ENCODE results near the gene NPR3. TPM values are rescaled to one million over a fixed set of nuclear protein-coding genes. Genes with fewer than 3 reads are reported as not detected.

The NPR3 gene
- total RNA-seq, 4 donors from 2014 or later, result 7.6 to 51.2 (median 20.6) TPM

- DNase-seq, result no peak
Observed at GRCh38 chr5:32767948-32768467, 56.9 kb downstream of the NPR3 start.

GRCh38 chr5:32769711-32770110, 58.6 kb downstream of the NPR3 start:
- Histone ChIP-seq H3K4me3 (no peak overlapping the region), H3K27me3 (no peaks in the 10 kb centered on the region), H3K27ac (no peak overlapping the region), H3K9me3 (no peaks in the 10 kb centered on the region), H3K4me1 (no peaks in the 10 kb centered on the region), H3K36me3 (no peaks in the 10 kb centered on the region)
- no peak for DNase-seq
- intact Hi-C loops (cut with DNase I; ENCODE audit: low total_unique reads), result no loop called here
- no peak for TF ChIP-seq POLR2A (IDR thresholded peaks at IDR 0.05)

More at GRCh38 chr5:32767948-32768467, 56.9 kb downstream of the NPR3 start:
- Histone ChIP-seq H3K4me1 (no peaks in the 10 kb centered on the region), H3K9me3 (no peaks in the 10 kb centered on the region), H3K27ac (no peak overlapping the region), H3K27me3 (no peaks in the 10 kb centered on the region), H3K36me3 (no peaks in the 10 kb centered on the region), H3K4me3 (no peak overlapping the region)
- TF ChIP-seq POLR2A (IDR thresholded peaks at IDR 0.05) (no peak), CTCF (IDR thresholded peaks at IDR 0.05) (no peak)
- intact Hi-C loops (cut with DNase I; ENCODE audit: low total_unique reads), result no loop called here

- H3K27me3 ChIP-seq, result no peaks in the 10 kb centered on the region
- H3K9me3 ChIP-seq, result no peaks in the 10 kb centered on the region
- no peak for TF ChIP-seq POLR2A (IDR thresholded peaks at IDR 0.05)
- TF ChIP-seq CTCF (IDR thresholded peaks at IDR 0.05), result no peak
- no peaks in the 10 kb centered on the region for H3K4me1 ChIP-seq
- H3K4me3 ChIP-seq, result no peak overlapping the region
- intact Hi-C loops (cut with DNase I; ENCODE audit: low total_unique reads), result no loop called here
- DNase-seq, result no peak
- H3K36me3 ChIP-seq, result no peaks in the 10 kb centered on the region
- no peak overlapping the region for H3K27ac ChIP-seq
Observed at GRCh38 chr5:32770444-32770843, 59.3 kb downstream of the NPR3 start.

- TF ChIP-seq POLR2A (IDR thresholded peaks at IDR 0.05), result no peak
- no peak for TF ChIP-seq CTCF (IDR thresholded peaks at IDR 0.05)
Observed at GRCh38 chr5:32771037-32771436, 59.9 kb downstream of the NPR3 start.

GRCh38 chr5:32773944-32774343, 62.8 kb downstream of the NPR3 start:
- Histone ChIP-seq H3K9me3 (no peaks in the 10 kb centered on the region), H3K4me1 (no peaks in the 10 kb centered on the region), H3K4me3 (no peak overlapping the region), H3K36me3 (no peaks in the 10 kb centered on the region), H3K27me3 (no peaks in the 10 kb centered on the region), H3K27ac (no peak overlapping the region)
- intact Hi-C loops (cut with DNase I; ENCODE audit: low total_unique reads), result no loop called here
- TF ChIP-seq POLR2A (IDR thresholded peaks at IDR 0.05) (no peak), CTCF (IDR thresholded peaks at IDR 0.05) (no peak)
- no peak for DNase-seq

More at GRCh38 chr5:32771037-32771436, 59.9 kb downstream of the NPR3 start:
- Histone ChIP-seq H3K27me3 (no peaks in the 10 kb centered on the region), H3K27ac (no peak overlapping the region), H3K9me3 (no peaks in the 10 kb centered on the region), H3K4me3 (no peak overlapping the region), H3K4me1 (no peaks in the 10 kb centered on the region), H3K36me3 (no peaks in the 10 kb centered on the region)
- no peak for DNase-seq
- intact Hi-C loops (cut with DNase I; ENCODE audit: low total_unique reads), result no loop called here

GRCh38 chr5:32776200-32776599, 65.1 kb downstream of the NPR3 start:
- no peaks in the 10 kb centered on the region for H3K27me3 ChIP-seq
- H3K36me3 ChIP-seq, result no peaks in the 10 kb centered on the region
- no peaks in the 10 kb centered on the region for H3K9me3 ChIP-seq
- H3K4me1 ChIP-seq, result no peaks in the 10 kb centered on the region
- H3K27ac ChIP-seq, result no peak overlapping the region
- no peak for DNase-seq
- no peak overlapping the region for H3K4me3 ChIP-seq
- TF ChIP-seq POLR2A (IDR thresholded peaks at IDR 0.05), result no peak
- no peak for TF ChIP-seq CTCF (IDR thresholded peaks at IDR 0.05)
- intact Hi-C loops (cut with DNase I; ENCODE audit: low total_unique reads), result no loop called here
